GM23338 (cell line): ENCODE data around the gene XRN2. TPM values are rescaled to one million over a fixed set of nuclear protein-coding genes. Genes with fewer than 3 reads are reported as not detected.

Experiments
- ATAC-seq: fragments of 200-7000 bp; cut with Tn5 transposase; 3 replicates; pipeline ENCODE4 v1.9.1; 2020
- DNase-seq: peaks from one replicate; pipeline ENCODE4 v3.0.0-alpha.2; 2015; ENCODE audit warnings: low spot score
- H2AFZ ChIP-seq: fragments of 200-600 bp; sonication (generic); 2 replicates; pipeline ENCODE4 v1.8.0; 2016; ENCODE audit warnings: antibody characterized with exemption, mild to moderate bottlenecking, moderate library complexity
- H3F3A ChIP-seq: fragments of 200-600 bp; sonication (generic); replicated peaks from 2 replicates; pipeline ENCODE4 v1.8.0; 2017; ENCODE audit warnings: antibody characterized with exemption, mixed run types, low read depth
- H3K27ac ChIP-seq: fragments of 200-600 bp; sonication (generic); 2 replicates; pipeline ENCODE4 v1.6.1; 2016; ENCODE audit warnings: low read depth
- H3K27me3 ChIP-seq: fragments of 200-600 bp; sonication (generic); 2 replicates; pipeline ENCODE4 v1.8.0; 2016; ENCODE audit warnings: mild to moderate bottlenecking, mixed run types, moderate library complexity; ENCODE audit not compliant: insufficient read depth
- H3K36me3 ChIP-seq: fragments of 200-600 bp; sonication (generic); 2 replicates; pipeline ENCODE4 v1.8.0; 2016; ENCODE audit warnings: mild to moderate bottlenecking; ENCODE audit not compliant: insufficient read depth
- H3K4me1 ChIP-seq: fragments of 200-600 bp; sonication (generic); 2 replicates; pipeline ENCODE4 v1.8.0; 2016; ENCODE audit warnings: mild to moderate bottlenecking, moderate library complexity; ENCODE audit not compliant: insufficient read depth
- H3K4me2 ChIP-seq: fragments of 200-600 bp; sonication (generic); 2 replicates; pipeline ENCODE4 v1.7.1; 2017; ENCODE audit warnings: mixed run types
- H3K4me3 ChIP-seq: fragments of 200-600 bp; sonication (generic); 2 replicates; pipeline ENCODE4 v1.6.1; 2016; ENCODE audit warnings: mixed run types
- H3K79me2 ChIP-seq: fragments of 200-600 bp; sonication (generic); replicated peaks from 2 replicates; pipeline ENCODE4 v1.8.0; 2017; ENCODE audit warnings: mild to moderate bottlenecking; ENCODE audit not compliant: insufficient read depth
- H3K9me2 ChIP-seq: fragments of 200-600 bp; sonication (generic); 2 replicates; pipeline ENCODE4 v1.8.0; 2017; ENCODE audit not compliant: insufficient read depth
- H4K20me1 ChIP-seq: fragments of 200-600 bp; sonication (generic); replicated peaks from 2 replicates; pipeline ENCODE4 v1.8.0; 2017; ENCODE audit warnings: mild to moderate bottlenecking; ENCODE audit not compliant: insufficient read depth
- H3K27ac Mint-ChIP-seq: 2 replicates; pipeline ENCODE4 v1.8.0; 2020; ENCODE audit warnings: inconsistent platforms, mild to moderate bottlenecking, moderate library complexity, mixed read lengths
- H3K27me3 Mint-ChIP-seq: 3 replicates; pipeline ENCODE4 v1.8.0; 2022; ENCODE audit warnings: low read depth, mild to moderate bottlenecking, moderate library complexity, mixed read lengths, inconsistent platforms; ENCODE audit not compliant: insufficient read depth, poor library complexity
- H3K36me3 Mint-ChIP-seq: 3 replicates; pipeline ENCODE4 v1.8.0; 2021; ENCODE audit warnings: low read depth, mild to moderate bottlenecking, inconsistent platforms, moderate library complexity, mixed read lengths
- H3K4me1 Mint-ChIP-seq: 3 replicates; pipeline ENCODE4 v1.8.0; 2020; ENCODE audit warnings: mild to moderate bottlenecking, inconsistent platforms, mixed read lengths
- H3K4me3 Mint-ChIP-seq: 3 replicates; pipeline ENCODE4 v1.8.0; 2021; ENCODE audit warnings: moderate library complexity, mild to moderate bottlenecking, inconsistent platforms, mixed read lengths
- H3K9me3 Mint-ChIP-seq: 3 replicates; pipeline ENCODE4 v1.8.0; 2020; ENCODE audit warnings: moderate library complexity, mild to moderate bottlenecking, inconsistent platforms, mixed read lengths
- CREB1 ChIP-seq: fragments of 250-450 bp; sonication (Bioruptor Pico); IDR thresholded peaks from 2 replicates; pipeline ENCODE4 v1.5.0; 2020; ENCODE audit warnings: low read depth, mild to moderate bottlenecking, moderate library complexity
- JUNB ChIP-seq: IDR thresholded peaks from one replicate; pipeline ENCODE4 v1.6.1; 2016; ENCODE audit warnings: antibody characterized with exemption; ENCODE audit not compliant: unreplicated experiment
- POLR2AphosphoS5 ChIP-seq: IDR thresholded peaks from 2 replicates; pipeline ENCODE4 v1.6.1; 2016; ENCODE audit warnings: antibody characterized with exemption, low read depth
- STAT1 ChIP-seq: IDR thresholded peaks from one replicate; pipeline ENCODE4 v1.6.1; 2016; ENCODE audit warnings: antibody characterized with exemption; ENCODE audit not compliant: unreplicated experiment
- ZNF331 ChIP-seq: fragments of 250-450 bp; sonication (Bioruptor Pico); IDR thresholded peaks from 2 replicates; pipeline ENCODE4 v1.5.0; 2020; ENCODE audit warnings: low read depth, mild to moderate bottlenecking, moderate library complexity
- polyA plus RNA-seq: library from polyadenylated mRNA; unstranded; fragments of >200 nt; fragmentation: Nextera tagmentation; extraction: Ambion mirVana; gene quantifications from 2 replicates; pipeline ENCODE4 v1.2.1, GENCODE V29; 2016
- total RNA-seq: library from RNA; depleted of rRNA; stranded (reverse); fragments of >200 nt; shearing (Covaris generic); gene quantifications from 2 replicates; pipeline ENCODE4 v1.2.3, GENCODE V29; 2014
- TF ChIP-seq, protein P1 (sequence below): IDR thresholded peaks from one replicate; pipeline ENCODE4 v1.6.1; 2018; ENCODE audit warnings: antibody characterized with exemption; ENCODE audit not compliant: unreplicated experiment
- TF ChIP-seq, protein P2 (sequence below): fragments of 250-450 bp; sonication (Bioruptor Pico); IDR thresholded peaks from 2 replicates; pipeline ENCODE4 v1.5.0; 2020; ENCODE audit warnings: mild to moderate bottlenecking, moderate library complexity

XRN2 gene
- total and polyA plus RNA-seq, 2 experiments from 2014 or later = 113 to 150 TPM

DNA sequence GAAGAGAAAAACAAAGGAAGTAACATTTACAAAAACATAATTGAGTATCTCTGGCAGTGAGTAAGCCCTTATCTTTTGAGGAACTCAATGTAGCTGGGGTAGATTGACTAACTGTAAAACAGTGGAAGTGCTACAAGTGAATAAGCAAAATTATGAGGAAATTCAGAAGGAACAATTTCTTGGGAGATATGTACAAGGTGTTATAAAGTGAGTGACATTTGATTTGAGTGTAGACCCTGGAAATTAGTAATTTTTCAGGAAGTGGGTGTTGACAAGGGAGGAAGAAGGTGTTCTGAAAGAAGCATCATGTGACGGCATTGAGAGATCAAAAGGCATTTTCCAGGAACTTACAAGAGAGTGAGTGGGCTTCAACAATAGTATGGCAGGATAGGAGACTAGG is 22.2 kb downstream of the XRN2 start (continued):
- TF ChIP-seq, protein P1, sequence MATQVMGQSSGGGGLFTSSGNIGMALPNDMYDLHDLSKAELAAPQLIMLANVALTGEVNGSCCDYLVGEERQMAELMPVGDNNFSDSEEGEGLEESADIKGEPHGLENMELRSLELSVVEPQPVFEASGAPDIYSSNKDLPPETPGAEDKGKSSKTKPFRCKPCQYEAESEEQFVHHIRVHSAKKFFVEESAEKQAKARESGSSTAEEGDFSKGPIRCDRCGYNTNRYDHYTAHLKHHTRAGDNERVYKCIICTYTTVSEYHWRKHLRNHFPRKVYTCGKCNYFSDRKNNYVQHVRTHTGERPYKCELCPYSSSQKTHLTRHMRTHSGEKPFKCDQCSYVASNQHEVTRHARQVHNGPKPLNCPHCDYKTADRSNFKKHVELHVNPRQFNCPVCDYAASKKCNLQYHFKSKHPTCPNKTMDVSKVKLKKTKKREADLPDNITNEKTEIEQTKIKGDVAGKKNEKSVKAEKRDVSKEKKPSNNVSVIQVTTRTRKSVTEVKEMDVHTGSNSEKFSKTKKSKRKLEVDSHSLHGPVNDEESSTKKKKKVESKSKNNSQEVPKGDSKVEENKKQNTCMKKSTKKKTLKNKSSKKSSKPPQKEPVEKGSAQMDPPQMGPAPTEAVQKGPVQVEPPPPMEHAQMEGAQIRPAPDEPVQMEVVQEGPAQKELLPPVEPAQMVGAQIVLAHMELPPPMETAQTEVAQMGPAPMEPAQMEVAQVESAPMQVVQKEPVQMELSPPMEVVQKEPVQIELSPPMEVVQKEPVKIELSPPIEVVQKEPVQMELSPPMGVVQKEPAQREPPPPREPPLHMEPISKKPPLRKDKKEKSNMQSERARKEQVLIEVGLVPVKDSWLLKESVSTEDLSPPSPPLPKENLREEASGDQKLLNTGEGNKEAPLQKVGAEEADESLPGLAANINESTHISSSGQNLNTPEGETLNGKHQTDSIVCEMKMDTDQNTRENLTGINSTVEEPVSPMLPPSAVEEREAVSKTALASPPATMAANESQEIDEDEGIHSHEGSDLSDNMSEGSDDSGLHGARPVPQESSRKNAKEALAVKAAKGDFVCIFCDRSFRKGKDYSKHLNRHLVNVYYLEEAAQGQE = no peak
- no peak for TF ChIP-seq JUNB

DNA sequence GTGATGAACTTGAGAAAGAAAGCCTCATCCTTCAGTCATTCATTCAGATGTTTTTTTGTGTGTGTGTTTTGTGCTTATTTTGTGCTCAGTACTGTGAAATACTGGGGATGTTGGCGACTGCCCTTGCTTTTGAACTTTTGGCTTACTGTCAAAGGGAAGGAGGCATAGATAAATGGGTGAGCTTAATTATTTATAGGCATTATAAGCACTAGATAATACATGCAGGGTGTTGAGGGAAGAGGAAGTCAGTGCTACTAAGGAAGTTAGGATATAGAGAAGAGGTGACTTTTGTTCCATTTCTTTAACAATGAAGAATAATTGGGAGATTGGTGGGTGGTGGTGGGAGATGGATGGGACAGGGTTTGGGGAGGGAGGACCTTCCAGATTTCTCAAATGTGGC is 23.6 kb downstream of the XRN2 start:
- H3K27ac Mint-ChIP-seq = no peak overlapping the region
- no peaks in the 10 kb centered on the region for H3K9me3 Mint-ChIP-seq
- Histone ChIP-seq H3K36me3 (peaks cover 11% of the 10 kb centered on the region), H3K79me2 (peaks cover 100% of the 10 kb centered on the region), H3K27ac (no peak overlapping the region), H3K4me1 (peaks cover 40% of the 10 kb centered on the region), H3K4me2 (no peak overlapping the region), H2AFZ (no peak overlapping the region), H4K20me1 (peaks cover 59% of the 10 kb centered on the region), H3K27me3 (no peaks in the 10 kb centered on the region), H3F3A (no peaks in the 10 kb centered on the region), H3K9me2 (no peaks in the 10 kb centered on the region), H3K4me3 (no peak overlapping the region)
- ATAC-seq = no peak
- peaks cover 46% of the 10 kb centered on the region for H3K4me1 Mint-ChIP-seq
- peaks cover 22% of the 10 kb centered on the region; the same call in 2 of the 3 replicates for H3K36me3 Mint-ChIP-seq
- no peak overlapping the region for H3K4me3 Mint-ChIP-seq
- no peak for TF ChIP-seq POLR2AphosphoS5
- TF ChIP-seq CREB1 (CRISPR knock-in tag) = no peak
- TF ChIP-seq STAT1 = no peak
- TF ChIP-seq ZNF331 (CRISPR knock-in tag) = no peak
- TF ChIP-seq, protein P2, sequence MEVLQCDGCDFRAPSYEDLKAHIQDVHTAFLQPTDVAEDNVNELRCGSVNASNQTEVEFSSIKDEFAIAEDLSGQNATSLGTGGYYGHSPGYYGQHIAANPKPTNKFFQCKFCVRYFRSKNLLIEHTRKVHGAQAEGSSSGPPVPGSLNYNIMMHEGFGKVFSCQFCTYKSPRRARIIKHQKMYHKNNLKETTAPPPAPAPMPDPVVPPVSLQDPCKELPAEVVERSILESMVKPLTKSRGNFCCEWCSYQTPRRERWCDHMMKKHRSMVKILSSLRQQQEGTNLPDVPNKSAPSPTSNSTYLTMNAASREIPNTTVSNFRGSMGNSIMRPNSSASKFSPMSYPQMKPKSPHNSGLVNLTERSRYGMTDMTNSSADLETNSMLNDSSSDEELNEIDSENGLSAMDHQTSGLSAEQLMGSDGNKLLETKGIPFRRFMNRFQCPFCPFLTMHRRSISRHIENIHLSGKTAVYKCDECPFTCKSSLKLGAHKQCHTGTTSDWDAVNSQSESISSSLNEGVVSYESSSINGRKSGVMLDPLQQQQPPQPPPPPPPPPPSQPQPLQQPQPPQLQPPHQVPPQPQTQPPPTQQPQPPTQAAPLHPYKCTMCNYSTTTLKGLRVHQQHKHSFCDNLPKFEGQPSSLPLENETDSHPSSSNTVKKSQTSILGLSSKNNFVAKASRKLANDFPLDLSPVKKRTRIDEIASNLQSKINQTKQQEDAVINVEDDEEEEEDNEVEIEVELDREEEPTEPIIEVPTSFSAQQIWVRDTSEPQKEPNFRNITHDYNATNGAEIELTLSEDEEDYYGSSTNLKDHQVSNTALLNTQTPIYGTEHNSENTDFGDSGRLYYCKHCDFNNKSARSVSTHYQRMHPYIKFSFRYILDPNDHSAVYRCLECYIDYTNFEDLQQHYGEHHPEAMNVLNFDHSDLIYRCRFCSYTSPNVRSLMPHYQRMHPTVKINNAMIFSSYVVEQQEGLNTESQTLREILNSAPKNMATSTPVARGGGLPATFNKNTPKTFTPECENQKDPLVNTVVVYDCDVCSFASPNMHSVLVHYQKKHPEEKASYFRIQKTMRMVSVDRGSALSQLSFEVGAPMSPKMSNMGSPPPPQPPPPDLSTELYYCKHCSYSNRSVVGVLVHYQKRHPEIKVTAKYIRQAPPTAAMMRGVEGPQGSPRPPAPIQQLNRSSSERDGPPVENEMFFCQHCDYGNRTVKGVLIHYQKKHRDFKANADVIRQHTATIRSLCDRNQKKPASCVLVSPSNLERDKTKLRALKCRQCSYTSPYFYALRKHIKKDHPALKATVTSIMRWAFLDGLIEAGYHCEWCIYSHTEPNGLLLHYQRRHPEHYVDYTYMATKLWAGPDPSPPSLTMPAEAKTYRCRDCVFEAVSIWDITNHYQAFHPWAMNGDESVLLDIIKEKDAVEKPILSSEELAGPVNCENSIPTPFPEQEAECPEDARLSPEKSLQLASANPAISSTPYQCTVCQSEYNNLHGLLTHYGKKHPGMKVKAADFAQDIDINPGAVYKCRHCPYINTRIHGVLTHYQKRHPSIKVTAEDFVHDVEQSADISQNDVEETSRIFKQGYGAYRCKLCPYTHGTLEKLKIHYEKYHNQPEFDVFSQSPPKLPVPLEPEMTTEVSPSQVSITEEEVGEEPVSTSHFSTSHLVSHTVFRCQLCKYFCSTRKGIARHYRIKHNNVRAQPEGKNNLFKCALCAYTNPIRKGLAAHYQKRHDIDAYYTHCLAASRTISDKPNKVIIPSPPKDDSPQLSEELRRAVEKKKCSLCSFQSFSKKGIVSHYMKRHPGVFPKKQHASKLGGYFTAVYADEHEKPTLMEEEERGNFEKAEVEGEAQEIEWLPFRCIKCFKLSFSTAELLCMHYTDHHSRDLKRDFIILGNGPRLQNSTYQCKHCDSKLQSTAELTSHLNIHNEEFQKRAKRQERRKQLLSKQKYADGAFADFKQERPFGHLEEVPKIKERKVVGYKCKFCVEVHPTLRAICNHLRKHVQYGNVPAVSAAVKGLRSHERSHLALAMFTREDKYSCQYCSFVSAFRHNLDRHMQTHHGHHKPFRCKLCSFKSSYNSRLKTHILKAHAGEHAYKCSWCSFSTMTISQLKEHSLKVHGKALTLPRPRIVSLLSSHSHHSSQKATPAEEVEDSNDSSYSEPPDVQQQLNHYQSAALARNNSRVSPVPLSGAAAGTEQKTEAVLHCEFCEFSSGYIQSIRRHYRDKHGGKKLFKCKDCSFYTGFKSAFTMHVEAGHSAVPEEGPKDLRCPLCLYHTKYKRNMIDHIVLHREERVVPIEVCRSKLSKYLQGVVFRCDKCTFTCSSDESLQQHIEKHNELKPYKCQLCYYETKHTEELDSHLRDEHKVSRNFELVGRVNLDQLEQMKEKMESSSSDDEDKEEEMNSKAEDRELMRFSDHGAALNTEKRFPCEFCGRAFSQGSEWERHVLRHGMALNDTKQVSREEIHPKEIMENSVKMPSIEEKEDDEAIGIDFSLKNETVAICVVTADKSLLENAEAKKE (CRISPR knock-in tag) = no peak
- DNase-seq = no peak
- peaks cover 4% of the 10 kb centered on the region for H3K27me3 Mint-ChIP-seq
